ENCODE measurements around the gene GUCY2C.

GRCh38 chr12:14699923-14700322 is 3.5 kb upstream of the GUCY2C start:
- TF ChIP-seq CTCF (IDR thresholded peaks at IDR 0.05; ENCODE audit: low read depth, low read length, poor library complexity, severe bottlenecking) (no peak), EZH2phosphoT487 (IDR thresholded peaks at IDR 0.05; ENCODE audit: borderline replicate concordance, low read length) (no peak)
